Common myeloid progenitor, CD34-positive (primary cell): ENCODE measurements around the gene ATP12A.

Experiments
- CTCF ChIA-PET: fragments of 350-600 bp; sonication (Branson Sonifier 250); formaldehyde crosslinking; loops from one replicate; lab custom pipeline; 2021; ENCODE audit warnings: antibody characterized with exemption; lab: Charles Lee
- POLR2A ChIA-PET: fragments of 350-600 bp; sonication (Branson Sonifier 250); formaldehyde crosslinking; loops from one replicate; lab custom pipeline; 2021; ENCODE audit warnings: antibody characterized with exemption; lab: Charles Lee
- DNase-seq, 3 donors: peaks; one replicate each; pipeline versions ENCODE4 v3.0.0 to v3.0.0-alpha.2; 2013
- H3K27ac ChIP-seq, 2 experiments: 1 replicate in 1 of 2; 2 replicates in 1 of 2; pipeline ENCODE4 v1.7.0; 2013; ENCODE audit warnings: inconsistent platforms in 2 of 2, low read length in 2 of 2, mild to moderate bottlenecking in 2 of 2, low read depth in 1 of 2, moderate library complexity in 1 of 2; ENCODE audit not compliant: severe bottlenecking in 2 of 2, insufficient read depth in 1 of 2, poor library complexity in 1 of 2
- H3K27me3 ChIP-seq, 5 experiments: replicated peaks in 2 of 5; 1 replicate in 3 of 5; 2 replicates in 2 of 5; pipeline versions ENCODE4 v1.6.1 to v1.7.0; 2013; ENCODE audit warnings: low read length in 4 of 5, mild to moderate bottlenecking in 2 of 5, moderate library complexity in 2 of 5, inconsistent platforms in 1 of 5; ENCODE audit not compliant: insufficient read depth in 5 of 5, control insufficient read depth in 4 of 5
- H3K36me3 ChIP-seq, 4 experiments: 1 replicate in 2 of 4; 2 replicates in 2 of 4; pipeline versions ENCODE4 v1.6.1 to v1.7.0; 2013; ENCODE audit warnings: low read length in 3 of 4, control low read depth in 1 of 4, mild to moderate bottlenecking in 1 of 4; ENCODE audit not compliant: control insufficient read depth in 4 of 4, insufficient read depth in 4 of 4
- H3K4me1 ChIP-seq, 4 experiments: 1 replicate in 3 of 4; 2 replicates in 1 of 4; pipeline versions ENCODE4 v1.6.1 to v1.7.1; 2013; ENCODE audit warnings: low read length in 3 of 4, mild to moderate bottlenecking in 3 of 4, control low read depth in 1 of 4, inconsistent platforms in 1 of 4, moderate library complexity in 1 of 4; ENCODE audit not compliant: control insufficient read depth in 4 of 4, insufficient read depth in 4 of 4; ENCODE audit errors: control extremely low read depth in 1 of 4
- H3K4me3 ChIP-seq, 7 experiments: 1 replicate in 4 of 7; 2 replicates in 3 of 7; pipeline versions ENCODE4 v1.5.1 to v1.7.0; 2013; ENCODE audit warnings: mild to moderate bottlenecking in 7 of 7, low read length in 6 of 7, moderate library complexity in 6 of 7, inconsistent platforms in 2 of 7, low read depth in 2 of 7, control low read depth in 1 of 7; ENCODE audit not compliant: insufficient read depth in 4 of 7, control insufficient read depth in 1 of 7; ENCODE audit errors: extremely low read depth in 1 of 7
- H3K9me3 ChIP-seq, 5 experiments: 1 replicate in 4 of 5; 2 replicates in 1 of 5; pipeline versions ENCODE4 v1.6.1 to v1.7.1; 2013; ENCODE audit warnings: low read length in 4 of 5, mild to moderate bottlenecking in 2 of 5, inconsistent platforms in 1 of 5, low read depth in 1 of 5, moderate library complexity in 1 of 5; ENCODE audit not compliant: control insufficient read depth in 4 of 5, insufficient read depth in 2 of 5; ENCODE audit errors: control extremely low read depth in 1 of 5
- WGBS: methylation state at CpG from one replicate; pipeline ENCODE4 v1.1.5; 2013; ENCODE audit not compliant: insufficient coverage; 5-methylcytosine and 5-hydroxymethylcytosine counted together

Gene ATP12A

GRCh38 chr13:24640752-24641151 is 39.5 kb upstream of the ATP12A start:
- Histone ChIP-seq H3K27ac (no peak overlapping the region), H3K4me1 (no peaks in the 10 kb centered on the region), H3K27me3 (peaks cover 0 to 6% (median 0%) of the 10 kb centered on the region in 5 experiments), H3K9me3 (no peaks in the 10 kb centered on the region), H3K4me3 (no peak overlapping the region), H3K36me3 (no peaks in the 10 kb centered on the region)
- ChIA-PET POLR2A (no interaction called here), CTCF (interaction anchor here (0.7 to 1.0 kb wide), 3 partner anchors 11 to 45 kb away, joined by 3 read pairs; partner anchors contain the start of gene ATP12A)
- DNase-seq: no peak
- WGBS: 93% methylated on average over 3 of the region's 4 CpGs

GRCh38 chr13:24642219-24642618 is 38.0 kb upstream of the ATP12A start:
- Histone ChIP-seq H3K9me3 (no peaks in the 10 kb centered on the region), H3K4me1 (no peaks in the 10 kb centered on the region), H3K27ac (no peak overlapping the region), H3K36me3 (no peaks in the 10 kb centered on the region), H3K27me3 (peaks cover 0 to 6% (median 0%) of the 10 kb centered on the region in 5 experiments), H3K4me3 (no peak overlapping the region)
- DNase-seq: no peak
- 100% methylated on average over 4 of the region's 6 CpGs for WGBS
- POLR2A ChIA-PET: no interaction called here
- CTCF ChIA-PET: interaction anchor here (1.0 to 1.7 kb wide), 3 partner anchors 9 to 36 kb away, joined by 3 to 4 read pairs (median 3); no protein-coding TSS in a partner anchor

DNA sequence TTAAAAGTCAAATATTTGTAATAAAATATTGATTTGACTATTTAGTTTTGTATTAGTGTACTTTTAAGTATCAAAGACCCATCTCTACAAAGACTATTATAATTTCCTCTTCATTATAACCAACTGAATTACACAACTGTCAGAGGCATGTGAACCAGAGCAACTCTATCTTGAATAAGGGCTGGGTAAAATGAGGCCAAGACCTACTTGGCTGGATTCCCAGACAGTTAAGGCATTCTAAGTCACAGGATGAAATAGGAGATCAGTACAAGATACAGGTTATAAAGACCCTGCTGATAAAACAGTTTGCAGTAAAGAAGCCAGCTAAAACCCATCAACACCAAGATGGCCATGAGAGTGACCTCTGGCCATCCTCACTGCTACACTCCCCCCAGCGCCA is 36.2 kb upstream of the ATP12A start:
- POLR2A ChIA-PET: no interaction called here
- Histone ChIP-seq H3K9me3 (no peaks in the 10 kb centered on the region), H3K27me3 (no peaks in the 10 kb centered on the region), H3K27ac (no peak overlapping the region), H3K4me3 (no peak overlapping the region), H3K36me3 (no peaks in the 10 kb centered on the region), H3K4me1 (no peaks in the 10 kb centered on the region)
- WGBS: 100% methylated on average over 1 of the region's 1 CpG
- DNase-seq: no peak
- CTCF ChIA-PET: interaction anchor here (0.7 to 1.8 kb wide), 3 partner anchors 26 to 226 kb away, joined by 3 read pairs; no protein-coding TSS in a partner anchor

DNA sequence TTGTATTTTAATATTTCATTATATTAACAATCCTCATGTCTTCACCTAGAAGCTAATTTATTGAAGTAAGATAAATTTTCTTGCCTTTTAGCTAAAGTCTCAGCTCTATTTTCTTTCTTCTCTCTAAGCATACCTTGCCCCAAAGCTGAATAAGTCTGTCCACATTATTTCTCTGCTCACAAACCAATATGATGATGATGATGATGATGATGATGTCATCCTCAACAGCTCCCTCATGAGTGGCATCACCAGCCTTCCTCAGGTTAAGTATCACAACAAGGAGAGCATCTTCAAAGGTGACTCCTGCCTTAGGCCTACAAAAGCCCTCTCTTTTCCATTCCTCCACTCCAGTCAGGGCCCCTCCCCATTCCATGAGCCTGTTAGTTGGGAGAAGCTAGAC is 31.9 kb upstream of the ATP12A start:
- DNase-seq: no peak
- no peaks in the 10 kb centered on the region for H3K36me3 ChIP-seq
- no peak overlapping the region for H3K27ac ChIP-seq
- H3K4me1 ChIP-seq: peaks cover 0 to 4% (median 0%) of the 10 kb centered on the region in 4 experiments
- ChIA-PET CTCF (no interaction called here), POLR2A (no interaction called here)
- no peaks in the 10 kb centered on the region for H3K27me3 ChIP-seq
- no peak overlapping the region for H3K4me3 ChIP-seq
- peaks cover 0 to 3% (median 0%) of the 10 kb centered on the region in 5 experiments for H3K9me3 ChIP-seq

DNA sequence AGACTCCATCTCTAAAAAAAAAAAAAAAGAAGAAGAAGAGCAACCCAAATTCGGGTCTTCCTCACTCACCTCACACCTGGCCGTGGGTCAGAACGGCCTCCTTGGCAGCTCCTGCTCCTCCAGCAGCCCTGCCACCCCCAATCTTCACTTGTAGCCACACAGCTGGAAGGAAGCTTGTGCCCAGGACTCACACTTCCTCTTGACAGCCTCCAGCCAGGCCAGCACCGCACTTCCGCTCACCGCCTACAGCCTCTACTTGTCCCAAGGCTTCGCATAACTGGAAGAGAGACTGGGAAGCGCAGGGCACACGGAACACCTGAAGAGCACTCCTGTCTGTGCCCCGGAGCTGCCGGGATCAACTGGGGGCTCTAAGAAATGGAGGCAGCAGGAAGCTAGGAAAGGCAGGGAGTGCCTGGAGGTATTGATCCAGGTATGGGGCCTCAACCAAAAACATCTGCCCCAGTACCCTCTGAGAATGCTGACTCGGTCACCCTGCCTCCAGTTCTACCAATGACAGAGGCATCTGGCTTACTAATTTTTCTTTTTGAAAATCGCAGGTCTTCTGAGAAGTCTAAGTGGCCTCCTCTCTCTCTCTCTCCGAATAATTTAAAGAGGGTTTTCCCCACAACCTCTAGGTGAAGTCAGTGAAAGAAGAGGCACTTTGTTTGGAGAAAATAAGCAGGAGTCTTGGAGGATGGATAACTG is 31.1 kb upstream of the ATP12A start:
- H3K27ac ChIP-seq: no peak overlapping the region
- no peak overlapping the region for H3K4me3 ChIP-seq
- CTCF ChIA-PET: interaction anchor here (1.2 to 1.3 kb wide), 2 partner anchors 11 to 23 kb away, joined by 3 to 5 read pairs; no protein-coding TSS in a partner anchor
- no peaks in the 10 kb centered on the region for H3K36me3 ChIP-seq
- H3K9me3 ChIP-seq: peaks cover 0 to 3% (median 0%) of the 10 kb centered on the region in 5 experiments
- peaks cover 0 to 4% (median 0%) of the 10 kb centered on the region in 4 experiments for H3K4me1 ChIP-seq
- no peak for DNase-seq
- 90% methylated on average over 11 of the region's 14 CpGs for WGBS
- POLR2A ChIA-PET: no interaction called here
- no peaks in the 10 kb centered on the region for H3K27me3 ChIP-seq

- 86% methylated on average over 1 of the region's 2 CpGs for WGBS
- H3K27ac ChIP-seq: no peak overlapping the region
- H3K4me3 ChIP-seq: no peak overlapping the region
- ChIA-PET POLR2A (no interaction called here), CTCF (interaction anchor here (1.2 to 1.3 kb wide), 2 partner anchors 11 to 22 kb away, joined by 3 to 5 read pairs; no protein-coding TSS in a partner anchor)
- no peaks in the 10 kb centered on the region for H3K27me3 ChIP-seq
- H3K36me3 ChIP-seq: no peaks in the 10 kb centered on the region
- peaks cover 0 to 4% (median 0%) of the 10 kb centered on the region in 4 experiments for H3K4me1 ChIP-seq
- H3K9me3 ChIP-seq: peaks cover 0 to 3% (median 0%) of the 10 kb centered on the region in 5 experiments
- no peak for DNase-seq
Observed at GRCh38 chr13:24649688-24650043, 30.5 kb upstream of the ATP12A start.

GRCh38 chr13:24650161-24650560 is 30.0 kb upstream of the ATP12A start:
- Histone ChIP-seq H3K4me3 (no peak overlapping the region), H3K27me3 (no peaks in the 10 kb centered on the region), H3K9me3 (peaks cover 0 to 3% (median 0%) of the 10 kb centered on the region in 5 experiments), H3K27ac (no peak overlapping the region), H3K4me1 (peaks cover 0 to 4% (median 0%) of the 10 kb centered on the region in 4 experiments), H3K36me3 (no peaks in the 10 kb centered on the region)
- WGBS: 100% methylated on average over 1 of the region's 3 CpGs
- POLR2A ChIA-PET: no interaction called here
- no peak for DNase-seq
- CTCF ChIA-PET: interaction anchor here (1.2 to 1.3 kb wide), 2 partner anchors 10 to 22 kb away, joined by 3 to 5 read pairs; no protein-coding TSS in a partner anchor
